Kidney epithelial cell (primary cell): ENCODE results near the gene C19orf67. TPM values are rescaled to one million over a fixed set of nuclear protein-coding genes. Genes with fewer than 3 reads are reported as not detected.

Source experiments
- DNase-seq: peaks from one replicate; pipeline ENCODE4 v3.0.0-alpha.2; 2010; ENCODE audit warnings: low read depth
- H3K27me3 ChIP-seq: 2 replicates; pipeline ENCODE4 v1.6.0; 2011; ENCODE audit warnings: low read length; ENCODE audit not compliant: control insufficient read depth, insufficient read depth
- H3K36me3 ChIP-seq: 2 replicates; pipeline ENCODE4 v1.5.1; 2011; ENCODE audit warnings: low read length; ENCODE audit not compliant: control insufficient read depth, insufficient read depth
- H3K4me3 ChIP-seq: 2 replicates; pipeline ENCODE4 v1.5.1; 2011; ENCODE audit warnings: low read depth, mild to moderate bottlenecking, control low read depth, low read length
- total RNA-seq: library from RNA; depleted of rRNA; stranded (reverse); fragments of >200 nt; gene quantifications from 2 replicates; pipeline ENCODE4 v1.2.3, GENCODE V29; 2015
- TF ChIP-seq, protein P1 (sequence below): IDR thresholded peaks from 2 replicates; pipeline ENCODE4 v1.5.1; 2011; ENCODE audit warnings: mild to moderate bottlenecking, moderate library complexity, low read length, control low read depth, inconsistent platforms; ENCODE audit not compliant: insufficient read depth, poor library complexity, severe bottlenecking

Gene C19orf67
- total RNA-seq: not detected in 2 replicates

- H3K27me3 ChIP-seq: no peaks in the 10 kb centered on the region
- DNase-seq: no peak
- no peak within 1 kb of the TSS for H3K4me3 ChIP-seq
- TF ChIP-seq, protein P1, sequence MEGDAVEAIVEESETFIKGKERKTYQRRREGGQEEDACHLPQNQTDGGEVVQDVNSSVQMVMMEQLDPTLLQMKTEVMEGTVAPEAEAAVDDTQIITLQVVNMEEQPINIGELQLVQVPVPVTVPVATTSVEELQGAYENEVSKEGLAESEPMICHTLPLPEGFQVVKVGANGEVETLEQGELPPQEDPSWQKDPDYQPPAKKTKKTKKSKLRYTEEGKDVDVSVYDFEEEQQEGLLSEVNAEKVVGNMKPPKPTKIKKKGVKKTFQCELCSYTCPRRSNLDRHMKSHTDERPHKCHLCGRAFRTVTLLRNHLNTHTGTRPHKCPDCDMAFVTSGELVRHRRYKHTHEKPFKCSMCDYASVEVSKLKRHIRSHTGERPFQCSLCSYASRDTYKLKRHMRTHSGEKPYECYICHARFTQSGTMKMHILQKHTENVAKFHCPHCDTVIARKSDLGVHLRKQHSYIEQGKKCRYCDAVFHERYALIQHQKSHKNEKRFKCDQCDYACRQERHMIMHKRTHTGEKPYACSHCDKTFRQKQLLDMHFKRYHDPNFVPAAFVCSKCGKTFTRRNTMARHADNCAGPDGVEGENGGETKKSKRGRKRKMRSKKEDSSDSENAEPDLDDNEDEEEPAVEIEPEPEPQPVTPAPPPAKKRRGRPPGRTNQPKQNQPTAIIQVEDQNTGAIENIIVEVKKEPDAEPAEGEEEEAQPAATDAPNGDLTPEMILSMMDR: no peak
- no peaks in the 10 kb centered on the region for H3K36me3 ChIP-seq
Measured at GRCh38 chr19:14085309-14085995, at the start of gene C19orf67. Gene C19orf67, minus strand, starts transcription at chr19:14085783. Its CDS starts 156 bp downstream, at chr19:14085627.

DNA sequence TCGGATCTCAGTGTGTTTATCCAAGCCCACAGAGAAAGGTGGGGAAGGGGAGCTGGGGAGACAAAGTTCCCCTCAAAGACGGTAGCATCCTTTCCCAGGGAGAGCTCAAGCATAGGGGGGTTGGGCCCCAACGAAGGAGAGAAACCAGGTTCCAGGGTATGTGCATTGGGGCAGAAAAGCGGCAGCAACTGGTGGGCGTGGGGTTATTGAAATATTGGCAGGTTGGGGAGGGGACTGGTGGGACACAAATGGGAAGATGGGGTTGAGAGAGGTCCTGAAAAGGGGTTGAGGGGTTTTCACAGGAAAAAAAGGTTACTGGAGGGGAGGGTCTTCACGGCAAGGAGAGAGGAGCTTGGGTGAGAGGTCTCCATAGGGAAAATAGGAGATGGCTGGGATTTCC, 49.8 kb upstream of the C19orf67 start:
- peak overlapping the region; percentile 86 for H3K4me3 ChIP-seq
- no peak for DNase-seq
- H3K27me3 ChIP-seq: no peaks in the 10 kb centered on the region
- TF ChIP-seq, protein P1: no peak
- H3K36me3 ChIP-seq: no peaks in the 10 kb centered on the region

DNA sequence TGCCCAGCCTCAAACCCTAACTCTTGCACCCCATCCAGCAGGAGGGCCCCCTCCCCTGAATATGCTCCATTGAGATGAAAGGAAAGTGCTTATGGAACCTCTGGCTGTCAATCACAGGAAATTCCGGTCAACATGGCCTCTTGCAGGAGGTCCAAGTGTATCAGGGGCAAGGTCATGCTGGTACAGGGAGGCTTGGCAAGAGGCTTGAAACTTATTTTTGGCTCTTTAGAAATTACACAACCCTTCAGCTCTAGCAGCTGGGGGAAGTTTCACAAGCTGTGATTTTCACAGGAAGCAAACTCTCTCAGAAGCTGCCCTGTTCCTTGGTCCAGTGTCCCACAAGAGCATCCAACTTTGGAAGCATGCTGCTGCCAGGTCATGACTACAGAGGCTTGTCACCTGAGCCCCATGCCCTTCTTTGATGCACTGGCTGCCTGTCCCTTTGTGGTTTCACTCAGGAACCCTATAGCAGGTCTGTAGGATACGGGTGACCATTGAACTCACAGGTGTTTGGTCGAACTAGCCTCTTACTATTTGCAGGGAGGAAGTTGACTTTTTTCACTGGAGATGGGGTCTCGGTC, 42.4 kb upstream of the C19orf67 start:
- TF ChIP-seq, protein P1: no peak
- H3K36me3 ChIP-seq: no peaks in the 10 kb centered on the region

GRCh38 chr19:14127176-14127575, 41.6 kb upstream of the C19orf67 start:
- Histone ChIP-seq H3K36me3 (no peaks in the 10 kb centered on the region), H3K4me3 (no peak overlapping the region), H3K27me3 (no peaks in the 10 kb centered on the region)
- TF ChIP-seq, protein P1: no peak
- no peak for DNase-seq

More for the DNA sequence above, 42.4 kb upstream of the C19orf67 start:
- no peak overlapping the region for H3K4me3 ChIP-seq
- DNase-seq: no peak
- no peaks in the 10 kb centered on the region for H3K27me3 ChIP-seq

GRCh38 chr19:14122924-14123323, 37.3 kb upstream of the C19orf67 start:
- H3K4me3 ChIP-seq: no peak overlapping the region
- no peaks in the 10 kb centered on the region for H3K27me3 ChIP-seq
- TF ChIP-seq, protein P1: no peak
- DNase-seq: no peak
- H3K36me3 ChIP-seq: peaks cover 2% of the 10 kb centered on the region

DNA sequence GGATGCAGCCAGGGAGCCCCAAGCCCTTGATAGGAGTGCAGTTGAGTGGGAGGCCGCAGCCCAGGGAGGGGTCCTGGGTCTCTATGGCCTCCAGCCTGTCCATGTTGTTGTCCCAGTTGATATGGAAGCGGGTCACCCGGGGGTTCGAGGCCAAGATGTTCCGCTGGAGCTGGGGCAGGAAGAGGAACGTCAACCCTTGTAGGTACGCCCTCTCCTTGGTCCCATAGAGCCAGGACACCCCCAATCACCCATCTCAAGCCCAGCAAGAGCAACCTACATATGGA, 34.9 kb upstream of the C19orf67 start:
- Histone ChIP-seq H3K36me3 (peaks cover 2% of the 10 kb centered on the region), H3K27me3 (no peaks in the 10 kb centered on the region), H3K4me3 (no peak overlapping the region)
- DNase-seq: no peak
- TF ChIP-seq, protein P1: no peak
